GM23338 (cell line): ENCODE results near the gene DLG2. TPM values are rescaled to one million over a fixed set of nuclear protein-coding genes. Genes with fewer than 3 reads are reported as not detected.

Experiments used
- ATAC-seq: fragments of 200-7000 bp; cut with Tn5 transposase; 3 replicates; pipeline ENCODE4 v1.9.1; 2020
- DNase-seq: peaks from one replicate; pipeline ENCODE4 v3.0.0-alpha.2; 2015; ENCODE audit warnings: low spot score
- H2AFZ ChIP-seq: fragments of 200-600 bp; sonication (generic); 2 replicates; pipeline ENCODE4 v1.8.0; 2016; ENCODE audit warnings: antibody characterized with exemption, mild to moderate bottlenecking, moderate library complexity
- H3F3A ChIP-seq: fragments of 200-600 bp; sonication (generic); replicated peaks from 2 replicates; pipeline ENCODE4 v1.8.0; 2017; ENCODE audit warnings: antibody characterized with exemption, mixed run types, low read depth
- H3K27ac ChIP-seq: fragments of 200-600 bp; sonication (generic); 2 replicates; pipeline ENCODE4 v1.6.1; 2016; ENCODE audit warnings: low read depth
- H3K27me3 ChIP-seq: fragments of 200-600 bp; sonication (generic); 2 replicates; pipeline ENCODE4 v1.8.0; 2016; ENCODE audit warnings: mild to moderate bottlenecking, mixed run types, moderate library complexity; ENCODE audit not compliant: insufficient read depth
- H3K36me3 ChIP-seq: fragments of 200-600 bp; sonication (generic); 2 replicates; pipeline ENCODE4 v1.8.0; 2016; ENCODE audit warnings: mild to moderate bottlenecking; ENCODE audit not compliant: insufficient read depth
- H3K4me1 ChIP-seq: fragments of 200-600 bp; sonication (generic); 2 replicates; pipeline ENCODE4 v1.8.0; 2016; ENCODE audit warnings: mild to moderate bottlenecking, moderate library complexity; ENCODE audit not compliant: insufficient read depth
- H3K4me2 ChIP-seq: fragments of 200-600 bp; sonication (generic); 2 replicates; pipeline ENCODE4 v1.7.1; 2017; ENCODE audit warnings: mixed run types
- H3K4me3 ChIP-seq: fragments of 200-600 bp; sonication (generic); 2 replicates; pipeline ENCODE4 v1.6.1; 2016; ENCODE audit warnings: mixed run types
- H3K79me2 ChIP-seq: fragments of 200-600 bp; sonication (generic); replicated peaks from 2 replicates; pipeline ENCODE4 v1.8.0; 2017; ENCODE audit warnings: mild to moderate bottlenecking; ENCODE audit not compliant: insufficient read depth
- H3K9me2 ChIP-seq: fragments of 200-600 bp; sonication (generic); 2 replicates; pipeline ENCODE4 v1.8.0; 2017; ENCODE audit not compliant: insufficient read depth
- H4K20me1 ChIP-seq: fragments of 200-600 bp; sonication (generic); replicated peaks from 2 replicates; pipeline ENCODE4 v1.8.0; 2017; ENCODE audit warnings: mild to moderate bottlenecking; ENCODE audit not compliant: insufficient read depth
- H3K27ac Mint-ChIP-seq: 2 replicates; pipeline ENCODE4 v1.8.0; 2020; ENCODE audit warnings: inconsistent platforms, mild to moderate bottlenecking, moderate library complexity, mixed read lengths
- H3K27me3 Mint-ChIP-seq: 3 replicates; pipeline ENCODE4 v1.8.0; 2022; ENCODE audit warnings: low read depth, mild to moderate bottlenecking, moderate library complexity, mixed read lengths, inconsistent platforms; ENCODE audit not compliant: insufficient read depth, poor library complexity
- H3K36me3 Mint-ChIP-seq: 3 replicates; pipeline ENCODE4 v1.8.0; 2021; ENCODE audit warnings: low read depth, mild to moderate bottlenecking, inconsistent platforms, moderate library complexity, mixed read lengths
- H3K4me1 Mint-ChIP-seq: 3 replicates; pipeline ENCODE4 v1.8.0; 2020; ENCODE audit warnings: mild to moderate bottlenecking, inconsistent platforms, mixed read lengths
- H3K4me3 Mint-ChIP-seq: 3 replicates; pipeline ENCODE4 v1.8.0; 2021; ENCODE audit warnings: moderate library complexity, mild to moderate bottlenecking, inconsistent platforms, mixed read lengths
- H3K9me3 Mint-ChIP-seq: 3 replicates; pipeline ENCODE4 v1.8.0; 2020; ENCODE audit warnings: moderate library complexity, mild to moderate bottlenecking, inconsistent platforms, mixed read lengths
- CREB1 ChIP-seq: fragments of 250-450 bp; sonication (Bioruptor Pico); IDR thresholded peaks from 2 replicates; pipeline ENCODE4 v1.5.0; 2020; ENCODE audit warnings: low read depth, mild to moderate bottlenecking, moderate library complexity
- ETS1 ChIP-seq: IDR thresholded peaks from 2 replicates; pipeline ENCODE4 v1.6.1; 2016; ENCODE audit warnings: antibody characterized with exemption
- JUNB ChIP-seq: IDR thresholded peaks from one replicate; pipeline ENCODE4 v1.6.1; 2016; ENCODE audit warnings: antibody characterized with exemption; ENCODE audit not compliant: unreplicated experiment
- NANOG ChIP-seq: IDR thresholded peaks from 2 replicates; pipeline ENCODE4 v1.6.1; 2016; ENCODE audit warnings: antibody characterized with exemption, borderline replicate concordance
- STAT1 ChIP-seq: IDR thresholded peaks from one replicate; pipeline ENCODE4 v1.6.1; 2016; ENCODE audit warnings: antibody characterized with exemption; ENCODE audit not compliant: unreplicated experiment
- polyA plus RNA-seq: library from polyadenylated mRNA; unstranded; fragments of >200 nt; fragmentation: Nextera tagmentation; extraction: Ambion mirVana; gene quantifications from 2 replicates; pipeline ENCODE4 v1.2.1, GENCODE V29; 2016
- total RNA-seq: library from RNA; depleted of rRNA; stranded (reverse); fragments of >200 nt; shearing (Covaris generic); gene quantifications from 2 replicates; pipeline ENCODE4 v1.2.3, GENCODE V29; 2014
- TF ChIP-seq, protein P1 (sequence below): fragments of 250-450 bp; sonication (Bioruptor Pico); IDR thresholded peaks from 2 replicates; pipeline ENCODE4 v1.5.0; 2020; ENCODE audit warnings: mild to moderate bottlenecking, moderate library complexity

Gene DLG2
- total and polyA plus RNA-seq, 2 experiments from 2014 or later = 19.8 to 21.5 TPM

GRCh38 chr11:84923489-84923888, 703.7 kb downstream of the DLG2 start:
- Mint-ChIP-seq H3K27me3 (no peaks in the 10 kb centered on the region), H3K4me1 (peaks cover 51% of the 10 kb centered on the region), H3K4me3 (no peak overlapping the region), H3K36me3 (no peaks in the 10 kb centered on the region), H3K9me3 (no peaks in the 10 kb centered on the region), H3K27ac (no peak overlapping the region)
- no peaks in the 10 kb centered on the region for H3K9me2 ChIP-seq
- no peak for TF ChIP-seq ETS1
- TF ChIP-seq, protein P1, sequence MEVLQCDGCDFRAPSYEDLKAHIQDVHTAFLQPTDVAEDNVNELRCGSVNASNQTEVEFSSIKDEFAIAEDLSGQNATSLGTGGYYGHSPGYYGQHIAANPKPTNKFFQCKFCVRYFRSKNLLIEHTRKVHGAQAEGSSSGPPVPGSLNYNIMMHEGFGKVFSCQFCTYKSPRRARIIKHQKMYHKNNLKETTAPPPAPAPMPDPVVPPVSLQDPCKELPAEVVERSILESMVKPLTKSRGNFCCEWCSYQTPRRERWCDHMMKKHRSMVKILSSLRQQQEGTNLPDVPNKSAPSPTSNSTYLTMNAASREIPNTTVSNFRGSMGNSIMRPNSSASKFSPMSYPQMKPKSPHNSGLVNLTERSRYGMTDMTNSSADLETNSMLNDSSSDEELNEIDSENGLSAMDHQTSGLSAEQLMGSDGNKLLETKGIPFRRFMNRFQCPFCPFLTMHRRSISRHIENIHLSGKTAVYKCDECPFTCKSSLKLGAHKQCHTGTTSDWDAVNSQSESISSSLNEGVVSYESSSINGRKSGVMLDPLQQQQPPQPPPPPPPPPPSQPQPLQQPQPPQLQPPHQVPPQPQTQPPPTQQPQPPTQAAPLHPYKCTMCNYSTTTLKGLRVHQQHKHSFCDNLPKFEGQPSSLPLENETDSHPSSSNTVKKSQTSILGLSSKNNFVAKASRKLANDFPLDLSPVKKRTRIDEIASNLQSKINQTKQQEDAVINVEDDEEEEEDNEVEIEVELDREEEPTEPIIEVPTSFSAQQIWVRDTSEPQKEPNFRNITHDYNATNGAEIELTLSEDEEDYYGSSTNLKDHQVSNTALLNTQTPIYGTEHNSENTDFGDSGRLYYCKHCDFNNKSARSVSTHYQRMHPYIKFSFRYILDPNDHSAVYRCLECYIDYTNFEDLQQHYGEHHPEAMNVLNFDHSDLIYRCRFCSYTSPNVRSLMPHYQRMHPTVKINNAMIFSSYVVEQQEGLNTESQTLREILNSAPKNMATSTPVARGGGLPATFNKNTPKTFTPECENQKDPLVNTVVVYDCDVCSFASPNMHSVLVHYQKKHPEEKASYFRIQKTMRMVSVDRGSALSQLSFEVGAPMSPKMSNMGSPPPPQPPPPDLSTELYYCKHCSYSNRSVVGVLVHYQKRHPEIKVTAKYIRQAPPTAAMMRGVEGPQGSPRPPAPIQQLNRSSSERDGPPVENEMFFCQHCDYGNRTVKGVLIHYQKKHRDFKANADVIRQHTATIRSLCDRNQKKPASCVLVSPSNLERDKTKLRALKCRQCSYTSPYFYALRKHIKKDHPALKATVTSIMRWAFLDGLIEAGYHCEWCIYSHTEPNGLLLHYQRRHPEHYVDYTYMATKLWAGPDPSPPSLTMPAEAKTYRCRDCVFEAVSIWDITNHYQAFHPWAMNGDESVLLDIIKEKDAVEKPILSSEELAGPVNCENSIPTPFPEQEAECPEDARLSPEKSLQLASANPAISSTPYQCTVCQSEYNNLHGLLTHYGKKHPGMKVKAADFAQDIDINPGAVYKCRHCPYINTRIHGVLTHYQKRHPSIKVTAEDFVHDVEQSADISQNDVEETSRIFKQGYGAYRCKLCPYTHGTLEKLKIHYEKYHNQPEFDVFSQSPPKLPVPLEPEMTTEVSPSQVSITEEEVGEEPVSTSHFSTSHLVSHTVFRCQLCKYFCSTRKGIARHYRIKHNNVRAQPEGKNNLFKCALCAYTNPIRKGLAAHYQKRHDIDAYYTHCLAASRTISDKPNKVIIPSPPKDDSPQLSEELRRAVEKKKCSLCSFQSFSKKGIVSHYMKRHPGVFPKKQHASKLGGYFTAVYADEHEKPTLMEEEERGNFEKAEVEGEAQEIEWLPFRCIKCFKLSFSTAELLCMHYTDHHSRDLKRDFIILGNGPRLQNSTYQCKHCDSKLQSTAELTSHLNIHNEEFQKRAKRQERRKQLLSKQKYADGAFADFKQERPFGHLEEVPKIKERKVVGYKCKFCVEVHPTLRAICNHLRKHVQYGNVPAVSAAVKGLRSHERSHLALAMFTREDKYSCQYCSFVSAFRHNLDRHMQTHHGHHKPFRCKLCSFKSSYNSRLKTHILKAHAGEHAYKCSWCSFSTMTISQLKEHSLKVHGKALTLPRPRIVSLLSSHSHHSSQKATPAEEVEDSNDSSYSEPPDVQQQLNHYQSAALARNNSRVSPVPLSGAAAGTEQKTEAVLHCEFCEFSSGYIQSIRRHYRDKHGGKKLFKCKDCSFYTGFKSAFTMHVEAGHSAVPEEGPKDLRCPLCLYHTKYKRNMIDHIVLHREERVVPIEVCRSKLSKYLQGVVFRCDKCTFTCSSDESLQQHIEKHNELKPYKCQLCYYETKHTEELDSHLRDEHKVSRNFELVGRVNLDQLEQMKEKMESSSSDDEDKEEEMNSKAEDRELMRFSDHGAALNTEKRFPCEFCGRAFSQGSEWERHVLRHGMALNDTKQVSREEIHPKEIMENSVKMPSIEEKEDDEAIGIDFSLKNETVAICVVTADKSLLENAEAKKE (CRISPR knock-in tag) = no peak
- no peak overlapping the region for H3K27ac ChIP-seq
- no peaks in the 10 kb centered on the region for H4K20me1 ChIP-seq
- H3K36me3 ChIP-seq = no peaks in the 10 kb centered on the region
- H3K27me3 ChIP-seq = no peaks in the 10 kb centered on the region
- no peak overlapping the region for H3K4me2 ChIP-seq
- ATAC-seq (no peak), DNase-seq (no peak)
- H3K4me1 ChIP-seq = peaks cover 45% of the 10 kb centered on the region
- H2AFZ ChIP-seq = no peak overlapping the region
- H3K79me2 ChIP-seq = no peaks in the 10 kb centered on the region
- H3F3A ChIP-seq = no peaks in the 10 kb centered on the region
- no peak overlapping the region for H3K4me3 ChIP-seq

GRCh38 chr11:84922836-84923235, 704.3 kb downstream of the DLG2 start:
- Histone ChIP-seq H3K4me2 (peak overlapping the region; percentile 58), H3K4me1 (peaks cover 45% of the 10 kb centered on the region), H3K9me2 (no peaks in the 10 kb centered on the region), H3K27ac (no peak overlapping the region), H4K20me1 (no peaks in the 10 kb centered on the region), H3F3A (no peaks in the 10 kb centered on the region), H3K27me3 (no peaks in the 10 kb centered on the region), H3K36me3 (no peaks in the 10 kb centered on the region), H2AFZ (peak overlapping the region; percentile 15; the same call in 1 of the 2 replicates), H3K79me2 (no peaks in the 10 kb centered on the region), H3K4me3 (peak overlapping the region; percentile 14; the same call in 1 of the 2 replicates)
- Mint-ChIP-seq H3K4me3 (peak overlapping the region; percentile 61), H3K27ac (peak overlapping the region; percentile 65), H3K9me3 (no peaks in the 10 kb centered on the region), H3K4me1 (peaks cover 54% of the 10 kb centered on the region), H3K36me3 (no peaks in the 10 kb centered on the region), H3K27me3 (no peaks in the 10 kb centered on the region)
- ATAC-seq (peak; percentile 71), DNase-seq (no peak)
- TF ChIP-seq NANOG (no peak), CREB1 (CRISPR knock-in tag) (no peak), JUNB (no peak), STAT1 (no peak)
